H9 (cell line): Measurements from ENCODE around the gene AP4M1. TPM values are rescaled to one million over a fixed set of nuclear protein-coding genes. Genes with fewer than 3 reads are reported as not detected.

Source experiments
- DNase-seq: peaks from one replicate; pipeline ENCODE4 v3.0.0-alpha.2; 2017
- H2AFZ ChIP-seq: one replicate; pipeline ENCODE4 v1.6.1; 2013; ENCODE audit warnings: mild to moderate bottlenecking, low read length, control low read depth, moderate library complexity
- H2AK5ac ChIP-seq: 2 replicates; pipeline ENCODE4 v1.6.1; 2013; ENCODE audit warnings: low read length, control low read depth, mixed read lengths; ENCODE audit not compliant: insufficient read length
- H2BK120ac ChIP-seq: one replicate; pipeline ENCODE4 v1.6.1; 2013; ENCODE audit warnings: low read depth, mild to moderate bottlenecking, low read length, control low read depth, inconsistent platforms; ENCODE audit not compliant: poor library complexity, severe bottlenecking
- H2BK12ac ChIP-seq: 2 replicates; pipeline ENCODE4 v1.6.1; 2013; ENCODE audit warnings: low read length, control low read depth, mixed read lengths, low read depth; ENCODE audit not compliant: insufficient read length
- H2BK15ac ChIP-seq: 2 replicates; pipeline ENCODE4 v1.6.1; 2013; ENCODE audit warnings: low read depth, low read length, control low read depth
- H2BK20ac ChIP-seq: one replicate; pipeline ENCODE4 v1.6.1; 2013; ENCODE audit warnings: low read depth, mild to moderate bottlenecking, low read length, control low read depth, inconsistent platforms; ENCODE audit not compliant: poor library complexity, severe bottlenecking
- H2BK5ac ChIP-seq: 2 replicates; pipeline ENCODE4 v1.6.1; 2013; ENCODE audit warnings: low read length, control low read depth, mixed read lengths; ENCODE audit not compliant: insufficient read length
- H3K14ac ChIP-seq: 2 replicates; pipeline ENCODE4 v1.6.1; 2013; ENCODE audit warnings: low read length, control low read depth; ENCODE audit not compliant: insufficient read depth
- H3K18ac ChIP-seq: 2 replicates; pipeline ENCODE4 v1.6.1; 2013; ENCODE audit warnings: low read depth, mild to moderate bottlenecking, mixed read lengths, low read length, control low read depth; ENCODE audit not compliant: insufficient read length
- H3K23ac ChIP-seq: 2 replicates; pipeline ENCODE4 v1.6.1; 2013; ENCODE audit warnings: low read length, control low read depth, mixed read lengths, low read depth; ENCODE audit not compliant: insufficient read length
- H3K23me2 ChIP-seq: 2 replicates; pipeline ENCODE4 v1.6.1; 2013; ENCODE audit warnings: low read depth, mild to moderate bottlenecking, mixed read lengths, low read length, control low read depth; ENCODE audit not compliant: insufficient read length, poor library complexity, severe bottlenecking
- H3K27ac ChIP-seq: 2 replicates; pipeline ENCODE4 v1.5.1; 2013; ENCODE audit warnings: low read length, control low read depth, mixed read lengths, low read depth; ENCODE audit not compliant: insufficient read length
- H3K27me3 ChIP-seq: 2 replicates; pipeline ENCODE4 v1.6.1; 2013; ENCODE audit warnings: low read length, control low read depth, inconsistent platforms; ENCODE audit not compliant: insufficient read depth
- H3K4ac ChIP-seq: 2 replicates; pipeline ENCODE4 v1.6.1; 2013; ENCODE audit warnings: low read depth, mild to moderate bottlenecking, control low read depth, inconsistent platforms, low read length, moderate library complexity
- H3K4me1 ChIP-seq: 2 replicates; pipeline ENCODE4 v1.6.1; 2013; ENCODE audit warnings: low read length, control low read depth, inconsistent platforms; ENCODE audit not compliant: insufficient read depth
- H3K4me2 ChIP-seq: 2 replicates; pipeline ENCODE4 v1.6.1; 2013; ENCODE audit warnings: low read length, control low read depth, mixed read lengths; ENCODE audit not compliant: insufficient read length, insufficient read depth
- H3K56ac ChIP-seq: 2 replicates; pipeline ENCODE4 v1.6.1; 2013; ENCODE audit warnings: low read depth, mild to moderate bottlenecking, mixed read lengths, low read length, control low read depth; ENCODE audit not compliant: insufficient read length
- H3K79me1 ChIP-seq: 2 replicates; pipeline ENCODE4 v1.6.1; 2013; ENCODE audit warnings: low read depth, mild to moderate bottlenecking, moderate library complexity, low read length, control low read depth, inconsistent platforms; ENCODE audit not compliant: insufficient read depth, poor library complexity, severe bottlenecking
- H3K79me2 ChIP-seq: 2 replicates; pipeline ENCODE4 v1.6.1; 2013; ENCODE audit warnings: low read length, control low read depth, inconsistent platforms; ENCODE audit not compliant: insufficient read depth
- H3K9ac ChIP-seq: 2 replicates; pipeline ENCODE4 v1.6.1; 2013; ENCODE audit warnings: low read length, control low read depth, mixed read lengths; ENCODE audit not compliant: insufficient read length; ENCODE audit errors: extremely low read depth
- H3K9me3 ChIP-seq: one replicate; pipeline ENCODE4 v1.6.1; 2013; ENCODE audit warnings: low read depth, low read length, inconsistent platforms; ENCODE audit not compliant: control insufficient read depth
- H3T11ph ChIP-seq: one replicate; pipeline ENCODE4 v1.6.1; 2013; ENCODE audit warnings: mild to moderate bottlenecking, low read length, control low read depth, inconsistent platforms
- H4K20me1 ChIP-seq: one replicate; pipeline ENCODE4 v1.6.1; 2013; ENCODE audit not compliant: control insufficient read depth, insufficient read length, insufficient read depth
- H4K5ac ChIP-seq: 2 replicates; pipeline ENCODE4 v1.6.1; 2013; ENCODE audit warnings: low read depth, mild to moderate bottlenecking, mixed read lengths, low read length, control low read depth; ENCODE audit not compliant: insufficient read length
- H4K8ac ChIP-seq: replicated peaks from 2 replicates; pipeline ENCODE4 v1.6.1; 2013; ENCODE audit warnings: low read length, control low read depth, mixed read lengths, low read depth; ENCODE audit not compliant: insufficient read length
- H4K91ac ChIP-seq: 2 replicates; pipeline ENCODE4 v1.6.1; 2013; ENCODE audit warnings: low read depth, mild to moderate bottlenecking, moderate library complexity, mixed read lengths, low read length, control low read depth; ENCODE audit not compliant: insufficient read length
- H3K27ac Mint-ChIP-seq, 3 experiments: 2 replicates in 2 of 3; 3 replicates in 1 of 3; pipeline ENCODE4 v1.8.0; 2020 to 2021; ENCODE audit warnings: mixed read lengths in 3 of 3, mild to moderate bottlenecking in 1 of 3, moderate library complexity in 1 of 3
- H3K27me3 Mint-ChIP-seq: 2 replicates; pipeline ENCODE4 v1.8.0; 2021; ENCODE audit warnings: low read depth, mild to moderate bottlenecking, moderate library complexity, mixed read lengths
- H3K36me3 Mint-ChIP-seq, 3 experiments: 2 replicates in 2 of 3; 3 replicates in 1 of 3; pipeline ENCODE4 v1.8.0; 2020 to 2021; ENCODE audit warnings: low read depth in 3 of 3, mixed read lengths in 3 of 3; ENCODE audit not compliant: insufficient read depth in 1 of 3
- H3K4me1 Mint-ChIP-seq, 2 experiments: 2 replicates each; pipeline ENCODE4 v1.8.0; 2020; ENCODE audit warnings: mixed read lengths in 2 of 2
- H3K4me3 Mint-ChIP-seq, 2 experiments: 2 replicates in 1 of 2; 3 replicates in 1 of 2; pipeline ENCODE4 v1.8.0; 2020 to 2021; ENCODE audit warnings: mild to moderate bottlenecking in 2 of 2, mixed read lengths in 2 of 2, moderate library complexity in 1 of 2
- H3K9me3 Mint-ChIP-seq, 2 experiments: 2 replicates in 1 of 2; 3 replicates in 1 of 2; pipeline ENCODE4 v1.8.0; 2020; ENCODE audit warnings: mild to moderate bottlenecking in 2 of 2, mixed read lengths in 2 of 2, moderate library complexity in 1 of 2
- WGBS: extraction: QIAGEN DNeasy Blood & Tissue Kit; methylation state at CpG from one replicate; pipeline ENCODE4 v1.1.7; 2013; ENCODE audit warnings: missing lambda C conversion rate, low lambda C conversion rate, mixed read lengths; ENCODE audit not compliant: insufficient read length; ENCODE audit errors: extremely low coverage; 5-methylcytosine and 5-hydroxymethylcytosine counted together
- total RNA-seq: library from RNA; stranded (reverse); gene quantifications from 2 replicates; pipeline ENCODE4 v1.2.1, GENCODE V29; 2021
- TF ChIP-seq, protein P1 (sequence below): fragments of 200-600 bp; sonication (generic); conservative IDR thresholded peaks from 3 replicates; pipeline ENCODE4 v1.8.0; 2021; ENCODE audit warnings: antibody characterized with exemption, mild to moderate bottlenecking

The AP4M1 gene
- total RNA-seq, 1 experiment from 2014 or later, result 18.8 TPM

- Histone ChIP-seq H3K4me1 (no peaks in the 10 kb centered on the region), H3K9me3 (no peaks in the 10 kb centered on the region), H3K14ac (peak within 1 kb of the TSS; percentile 88), H3K4ac (no peak within 1 kb of the TSS), H3K4me2 (peak within 1 kb of the TSS; percentile 97), H3K56ac (no peak within 1 kb of the TSS), H3K27me3 (no peaks in the 10 kb centered on the region), H3K23me2 (peaks cover 5% of the 10 kb centered on the region), H3K79me2 (no peaks in the 10 kb centered on the region), H2BK5ac (no peak within 1 kb of the TSS), H3K9ac (peak within 1 kb of the TSS; percentile 94), H4K20me1 (no peaks in the 10 kb centered on the region), H3K79me1 (no peaks in the 10 kb centered on the region), H4K8ac (no peak within 1 kb of the TSS), H3K23ac (no peak within 1 kb of the TSS), H3K27ac (no peak within 1 kb of the TSS), H2BK20ac (no peak within 1 kb of the TSS), H2BK15ac (no peak within 1 kb of the TSS), H4K91ac (no peak within 1 kb of the TSS), H3K18ac (peak within 1 kb of the TSS; percentile 60), H2BK120ac (no peak within 1 kb of the TSS), H3T11ph (no peak within 1 kb of the TSS), H4K5ac (peak within 1 kb of the TSS; percentile 8), H2AK5ac (no peak within 1 kb of the TSS), H2AFZ (no peak within 1 kb of the TSS), H2BK12ac (no peak within 1 kb of the TSS)
- peaks cover 4 to 18% (median 12%) of the 10 kb centered on the region in 3 experiments; a peak in 5 of 7 replicates for H3K36me3 Mint-ChIP-seq
- H3K4me1 Mint-ChIP-seq, result peaks cover 12 to 13% of the 10 kb centered on the region in 2 experiments
- H3K4me3 Mint-ChIP-seq, result peak within 1 kb of the TSS; percentile 96 to 98
- no peaks in the 10 kb centered on the region for H3K9me3 Mint-ChIP-seq
- DNase-seq, result peak; percentile 95
- no peaks in the 10 kb centered on the region for H3K27me3 Mint-ChIP-seq
- TF ChIP-seq, protein P1, sequence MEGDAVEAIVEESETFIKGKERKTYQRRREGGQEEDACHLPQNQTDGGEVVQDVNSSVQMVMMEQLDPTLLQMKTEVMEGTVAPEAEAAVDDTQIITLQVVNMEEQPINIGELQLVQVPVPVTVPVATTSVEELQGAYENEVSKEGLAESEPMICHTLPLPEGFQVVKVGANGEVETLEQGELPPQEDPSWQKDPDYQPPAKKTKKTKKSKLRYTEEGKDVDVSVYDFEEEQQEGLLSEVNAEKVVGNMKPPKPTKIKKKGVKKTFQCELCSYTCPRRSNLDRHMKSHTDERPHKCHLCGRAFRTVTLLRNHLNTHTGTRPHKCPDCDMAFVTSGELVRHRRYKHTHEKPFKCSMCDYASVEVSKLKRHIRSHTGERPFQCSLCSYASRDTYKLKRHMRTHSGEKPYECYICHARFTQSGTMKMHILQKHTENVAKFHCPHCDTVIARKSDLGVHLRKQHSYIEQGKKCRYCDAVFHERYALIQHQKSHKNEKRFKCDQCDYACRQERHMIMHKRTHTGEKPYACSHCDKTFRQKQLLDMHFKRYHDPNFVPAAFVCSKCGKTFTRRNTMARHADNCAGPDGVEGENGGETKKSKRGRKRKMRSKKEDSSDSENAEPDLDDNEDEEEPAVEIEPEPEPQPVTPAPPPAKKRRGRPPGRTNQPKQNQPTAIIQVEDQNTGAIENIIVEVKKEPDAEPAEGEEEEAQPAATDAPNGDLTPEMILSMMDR, result no peak
- WGBS, result no CpG with 5 or more reads among the region's 49 CpGs
- peak within 1 kb of the TSS; percentile 99 for H3K27ac Mint-ChIP-seq
These were observed 17.9 kb downstream of the AP4M1 start, which contains the start of the genes CNPY4 and TAF6 for GRCh38 chr7:100119072-100119969. Gene CNPY4 (plus strand): TSS chr7:100119634. CDS start chr7:100119745, 111 bp downstream. Gene TAF6 (minus strand): TSS chr7:100119358. CDS start chr7:100114209, 5,149 bp downstream.
